Measurements from ENCODE around the gene KLHL10.
"Not testable (repeated sequence)": the region's sequence is repeated elsewhere in the genome, so short reads cannot be mapped to it uniquely, and the experiment has no call there.

KLHL10 gene

DNA sequence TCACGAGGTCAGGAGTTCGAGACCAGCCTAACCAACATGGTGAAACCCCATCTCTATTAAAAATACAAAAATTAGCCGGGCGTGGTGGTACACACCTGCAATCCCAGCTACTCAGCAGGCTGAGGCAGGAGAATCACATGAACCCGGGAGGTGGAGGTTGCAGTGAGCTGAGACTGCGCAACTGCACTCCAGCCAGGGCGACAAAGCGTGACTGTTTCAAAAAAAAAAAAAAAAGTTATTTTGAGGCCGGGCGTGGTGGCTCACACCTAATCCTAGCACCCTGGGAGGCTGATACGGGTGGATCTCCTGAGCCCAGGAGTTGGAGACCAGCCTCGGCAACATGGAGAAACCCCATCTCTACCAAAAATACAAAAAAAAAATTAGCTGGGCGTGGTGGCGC is 13.8 kb downstream of the KLHL10 start:
- DNase-seq (ENCODE audit: low read depth) = not testable (repeated sequence)

DNA sequence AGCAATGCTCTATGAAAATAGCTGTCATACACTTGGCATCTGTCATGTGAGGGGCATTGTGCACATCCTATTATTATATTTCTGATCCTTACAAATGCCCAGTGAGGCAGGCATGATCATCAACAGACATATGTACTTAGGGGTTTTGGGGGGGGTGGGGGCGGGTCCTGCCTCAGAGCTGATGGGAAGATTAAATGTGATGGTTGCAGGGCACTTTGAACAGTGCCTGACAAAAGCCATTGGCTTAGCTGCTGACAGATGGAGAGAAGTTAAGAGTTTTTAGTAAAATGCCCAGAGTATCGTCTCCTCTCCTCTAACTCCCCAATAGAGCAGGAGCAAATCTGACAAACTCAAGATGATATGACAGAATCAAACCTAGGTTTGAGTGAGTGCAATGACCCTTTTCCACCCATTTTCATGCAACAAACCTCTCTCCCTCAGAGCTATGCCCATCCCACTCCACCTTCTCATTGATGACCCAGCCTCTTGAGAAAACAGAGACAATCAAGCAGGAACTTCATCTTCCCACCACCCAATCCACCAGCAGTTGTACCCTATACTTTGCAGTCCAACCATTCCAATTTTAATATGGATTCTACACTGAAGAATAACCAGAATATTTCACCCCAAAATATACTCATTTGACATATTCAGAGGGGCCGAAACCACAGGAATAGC is 22.8 kb downstream of the KLHL10 start:
- DNase-seq (ENCODE audit: low read depth) = no peak

DNA sequence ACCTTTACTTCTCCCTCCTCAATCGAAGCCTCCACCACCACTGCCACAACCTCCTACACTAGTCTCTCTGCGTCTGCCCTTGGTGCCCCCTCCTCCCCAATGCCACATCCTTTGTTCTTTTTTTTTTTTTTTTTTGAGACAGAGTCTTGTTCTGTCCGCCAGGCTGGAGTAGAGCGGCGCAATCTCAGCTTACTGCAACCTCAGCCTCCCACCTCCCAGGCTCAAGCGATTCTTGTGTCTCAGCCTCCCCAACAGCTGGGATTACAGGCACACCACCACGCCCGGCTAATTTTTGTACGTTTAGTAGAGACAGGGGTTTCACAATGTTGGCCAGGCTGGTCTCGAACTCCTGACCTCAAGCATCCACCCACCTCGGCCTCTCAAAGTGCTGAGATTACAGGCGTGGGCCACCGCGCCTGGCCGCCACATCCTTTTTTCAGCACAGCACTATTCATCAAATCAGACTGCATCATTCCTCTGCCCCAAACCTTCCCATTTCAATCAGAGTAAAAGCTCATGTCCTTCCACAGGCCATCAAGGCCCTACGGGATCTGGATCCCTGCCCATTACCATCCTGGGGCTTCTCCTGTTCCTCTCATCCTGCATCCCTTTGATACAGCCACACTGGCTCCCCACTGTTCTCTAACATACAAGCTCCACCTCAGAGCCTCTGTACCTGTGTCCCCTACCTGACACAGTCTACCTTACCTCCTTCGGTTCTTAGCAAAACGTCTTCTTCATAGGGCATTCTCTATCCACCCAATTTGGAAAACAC is 25.6 kb downstream of the KLHL10 start:
- DNase-seq (ENCODE audit: low read depth) = no peak

DNA sequence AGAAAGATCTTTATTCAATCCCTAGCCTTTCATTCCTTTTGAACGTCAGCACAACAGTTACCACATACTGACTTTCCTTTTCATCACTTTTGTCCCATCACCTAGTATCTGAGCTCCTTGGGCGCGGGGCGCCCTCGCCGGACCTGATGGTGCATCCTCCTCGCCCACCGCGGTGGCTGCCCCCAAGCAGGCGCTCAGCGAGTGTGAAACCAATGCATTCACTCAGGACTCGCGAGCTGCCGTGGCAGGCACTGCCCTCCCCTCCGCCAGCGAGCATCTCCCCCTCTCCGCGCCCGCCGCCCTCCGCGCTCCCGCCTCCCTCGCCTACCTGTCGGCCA is 26.8 kb downstream of the KLHL10 start:
- no peak for DNase-seq (ENCODE audit: low read depth)

DNA sequence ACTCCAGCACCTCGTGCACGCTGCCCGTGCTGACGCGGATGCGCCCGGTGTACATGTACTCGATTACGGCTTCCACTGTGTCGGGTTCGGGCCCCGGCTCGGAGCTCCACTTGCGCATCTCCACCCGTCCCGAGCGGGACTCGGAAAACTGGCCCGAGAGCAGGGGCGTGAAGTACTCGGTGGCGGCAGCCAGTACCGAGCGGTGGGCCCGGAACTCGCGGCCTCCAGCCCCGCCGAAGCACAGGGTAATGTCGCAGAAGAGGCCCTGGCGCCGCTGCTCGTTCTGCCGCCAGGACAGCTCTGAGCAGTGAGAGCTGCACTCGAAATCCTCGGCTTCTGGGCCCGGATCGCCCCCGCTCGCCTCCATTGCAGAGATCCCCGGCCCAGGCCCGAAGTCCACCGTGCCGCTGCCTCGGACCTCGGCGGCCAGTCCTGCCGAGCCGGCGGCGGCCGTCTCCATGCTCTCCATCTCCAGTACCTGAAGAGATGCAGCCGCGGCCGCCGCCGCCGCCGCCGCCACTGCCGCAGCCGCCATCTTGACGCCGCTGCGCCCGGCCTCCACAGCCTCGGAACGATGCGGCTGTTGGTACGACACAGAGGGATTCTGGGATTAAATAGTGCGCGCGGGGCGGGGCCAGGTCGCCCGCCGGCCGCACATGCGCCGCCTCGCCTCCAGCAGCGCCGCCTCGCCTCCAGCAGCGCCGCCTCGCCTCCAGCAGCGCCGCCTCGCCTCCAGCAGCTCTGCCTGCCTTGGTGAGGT is 27.4 kb downstream of the KLHL10 start, which contains the start of gene KLHL11:
Gene KLHL11, minus strand, starts transcription at position 588 of the 760 bp plus-strand sequence. Its CDS starts 53 bp downstream, at position 535.
- DNase-seq (ENCODE audit: low read depth) = peak; percentile 69

DNA sequence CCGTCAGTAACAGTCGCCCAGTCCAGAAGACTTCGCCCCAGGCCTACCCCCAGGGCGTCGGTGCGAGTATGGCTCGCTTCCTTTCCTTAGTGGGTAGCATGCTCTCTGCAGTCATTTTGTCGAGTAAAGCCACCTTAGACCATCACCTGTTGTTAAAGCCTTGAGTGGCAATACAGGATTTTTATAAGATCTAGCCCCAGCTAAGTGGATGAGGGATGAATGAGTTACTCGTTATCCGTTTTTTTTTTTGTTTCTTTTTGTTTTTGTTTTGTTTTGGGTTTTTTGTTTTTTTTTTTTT is 27.9 kb downstream of the KLHL10 start:
- no peak for DNase-seq (ENCODE audit: low read depth)

DNA sequence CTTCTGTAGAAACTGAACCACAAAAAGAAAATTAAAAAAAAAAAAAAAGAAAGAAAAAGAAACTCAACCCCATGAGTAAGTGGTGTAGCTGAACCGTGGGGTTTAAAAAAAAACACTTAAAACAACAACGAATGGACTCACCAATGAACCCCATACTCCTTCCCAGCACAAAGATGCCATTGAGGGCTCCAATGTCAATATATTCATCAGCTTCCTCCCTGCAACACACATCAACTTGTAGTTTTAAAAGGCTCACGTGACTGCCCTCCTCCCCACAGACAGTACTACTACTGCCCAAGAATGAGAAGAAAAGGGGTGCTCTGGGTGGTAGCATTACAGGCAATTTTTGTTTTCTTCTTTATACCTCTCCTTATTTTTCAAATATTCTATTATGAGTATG is 30.9 kb downstream of the KLHL10 start:
- no peak for DNase-seq (ENCODE audit: low read depth)

DNA sequence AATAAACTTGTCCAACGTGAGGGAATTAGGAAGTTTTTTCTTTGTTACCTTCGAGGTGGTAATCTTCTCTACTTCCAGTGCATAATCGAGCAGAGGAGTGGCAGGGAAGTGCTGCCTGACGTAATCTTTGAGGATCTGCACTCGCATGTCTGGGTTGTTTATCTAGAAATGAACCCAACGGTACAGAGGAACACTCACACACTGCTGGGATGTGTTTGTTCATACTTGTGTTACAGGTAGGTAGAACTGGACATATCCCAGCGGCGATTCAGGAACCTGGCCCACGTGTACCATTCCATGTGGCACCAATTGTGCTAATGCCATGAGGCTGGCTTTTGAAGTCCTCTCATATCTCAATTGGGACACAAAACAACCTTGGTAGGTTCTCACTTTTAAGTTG is 31.8 kb downstream of the KLHL10 start:
- no peak for DNase-seq (ENCODE audit: low read depth)

DNA sequence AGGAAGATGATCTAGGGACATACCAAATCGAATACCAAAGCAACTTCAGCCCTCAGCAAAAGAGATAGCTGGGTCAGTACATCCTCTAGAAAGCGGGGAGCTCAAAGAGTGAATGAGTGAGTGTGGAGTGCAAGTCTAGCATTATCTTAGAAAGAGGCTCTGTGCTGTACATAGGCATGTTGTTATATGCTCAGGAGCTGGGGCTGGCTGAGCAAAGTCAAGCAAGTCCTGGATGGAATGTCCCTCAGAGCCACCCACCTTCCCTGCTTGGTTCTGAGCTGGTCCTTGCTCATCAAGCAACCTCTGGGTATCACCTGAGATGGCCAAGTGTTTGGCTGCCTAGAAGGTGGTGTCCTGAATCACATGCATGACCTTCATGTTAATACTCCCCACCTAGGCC is 32.5 kb downstream of the KLHL10 start:
- DNase-seq (ENCODE audit: low read depth) = no peak

DNA sequence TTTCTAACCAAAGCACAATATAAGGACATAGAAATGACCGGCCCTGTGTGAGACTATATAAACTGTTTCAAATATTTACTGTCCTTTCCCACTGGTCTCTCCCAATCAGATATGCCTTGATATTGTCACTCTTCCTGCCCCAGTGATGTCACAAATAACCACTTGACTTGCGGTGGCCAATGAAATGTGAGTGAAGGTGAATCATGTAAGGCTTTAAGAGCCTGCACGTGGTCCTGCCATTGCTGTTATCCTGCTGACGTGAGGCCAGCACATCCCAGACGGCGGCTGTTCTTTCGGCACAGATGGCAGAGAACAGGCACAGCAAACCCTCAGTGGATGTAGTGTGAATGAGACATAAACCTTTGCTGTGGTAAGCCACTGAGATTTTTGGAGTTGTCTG is 33.0 kb downstream of the KLHL10 start:
- no peak for DNase-seq (ENCODE audit: low read depth)

DNA sequence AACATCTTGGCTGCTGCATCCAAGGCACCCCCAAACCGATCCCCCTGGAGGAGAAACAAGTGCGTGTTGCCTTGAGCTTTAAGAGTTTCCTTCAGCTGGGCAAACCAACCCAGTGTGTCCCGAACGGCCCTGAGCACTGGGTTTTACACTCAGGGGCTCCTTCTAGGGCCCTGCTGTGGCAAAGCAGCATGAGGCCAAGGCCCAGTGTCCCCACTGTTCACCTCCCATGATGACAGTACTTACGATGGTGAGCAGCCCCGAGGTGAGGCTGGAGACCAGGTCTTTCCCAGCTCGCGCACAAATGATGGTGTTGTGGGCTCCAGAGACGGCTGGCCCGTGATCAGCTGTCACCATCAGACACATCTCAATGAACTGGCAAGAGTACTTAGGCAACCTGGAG is 34.2 kb downstream of the KLHL10 start:
- no peak for DNase-seq (ENCODE audit: low read depth)

DNA sequence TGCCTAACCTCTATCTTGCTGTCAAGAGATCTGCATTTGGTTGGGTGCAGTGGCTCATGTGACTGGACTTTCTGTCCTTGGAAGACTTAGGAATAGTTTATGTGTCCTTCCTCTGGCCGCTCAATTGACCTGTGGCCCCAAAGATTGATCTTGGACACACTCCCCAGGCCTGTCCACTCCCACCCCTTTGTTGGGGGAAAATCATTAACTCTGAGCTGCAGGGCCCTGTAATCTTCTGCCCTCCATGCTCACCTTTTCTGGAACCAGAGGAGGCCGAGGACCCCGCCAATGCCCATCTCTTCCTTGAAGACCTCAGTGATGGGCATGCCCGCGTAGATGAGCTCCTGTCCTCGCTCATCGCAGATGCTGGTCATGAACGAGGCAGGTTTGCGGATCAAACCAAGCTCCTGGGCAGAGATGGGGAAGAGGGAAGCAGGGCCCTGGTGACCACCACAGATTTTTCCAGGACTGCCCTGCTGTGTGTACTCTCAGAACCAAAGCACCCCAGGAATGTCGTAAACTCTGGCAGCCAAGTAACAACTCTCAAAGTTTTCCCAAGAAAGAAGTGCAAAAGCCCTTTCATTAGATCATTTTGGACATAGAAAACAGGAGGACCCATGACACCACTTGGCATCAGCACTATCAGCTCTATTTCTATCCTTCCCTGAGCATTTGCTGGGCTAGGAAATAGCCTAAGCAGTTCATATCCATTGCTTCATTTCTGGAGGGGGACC is 36.1 kb downstream of the KLHL10 start:
- no peak for DNase-seq (ENCODE audit: low read depth)

DNA sequence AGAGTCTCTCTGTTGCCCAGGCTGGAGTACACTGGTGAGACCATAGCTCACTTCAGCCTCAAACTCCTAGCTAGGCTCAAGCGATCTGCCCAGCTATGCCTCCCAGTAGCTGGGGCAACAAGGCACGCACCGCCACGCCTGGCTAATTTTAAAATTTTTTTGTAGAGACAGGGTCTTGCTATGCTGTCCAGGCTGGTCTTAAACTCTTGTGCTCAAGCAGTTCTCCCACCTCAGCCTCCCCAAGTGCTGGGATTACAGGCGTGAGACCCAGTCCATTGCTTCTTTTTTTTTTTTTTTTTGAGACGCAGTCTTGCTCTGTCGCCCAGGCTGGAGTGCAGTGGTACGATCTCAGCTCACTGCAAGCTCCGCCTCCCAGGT is 36.7 kb downstream of the KLHL10 start:
- DNase-seq (ENCODE audit: low read depth) = not testable (repeated sequence)

DNA sequence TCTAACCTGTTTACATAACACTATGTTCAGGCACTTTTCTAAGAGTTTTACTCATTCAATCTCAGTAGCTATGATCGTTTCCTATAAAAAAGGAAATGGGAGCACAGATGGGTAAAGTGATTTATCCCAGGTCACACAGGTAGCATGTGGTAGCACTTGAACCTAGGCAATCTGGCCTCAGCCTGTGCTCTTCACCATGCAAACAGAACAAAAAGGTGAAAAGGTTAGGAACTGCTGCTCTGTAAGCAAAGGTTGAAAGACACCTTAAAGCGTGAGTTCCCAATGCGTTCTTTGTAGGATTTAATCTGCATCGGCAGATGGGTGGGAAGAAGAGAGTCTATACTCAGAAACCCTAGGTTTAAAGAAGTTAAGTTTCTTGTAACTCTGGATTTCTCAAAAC is 42.5 kb downstream of the KLHL10 start:
- DNase-seq (ENCODE audit: low read depth) = no peak

DNA sequence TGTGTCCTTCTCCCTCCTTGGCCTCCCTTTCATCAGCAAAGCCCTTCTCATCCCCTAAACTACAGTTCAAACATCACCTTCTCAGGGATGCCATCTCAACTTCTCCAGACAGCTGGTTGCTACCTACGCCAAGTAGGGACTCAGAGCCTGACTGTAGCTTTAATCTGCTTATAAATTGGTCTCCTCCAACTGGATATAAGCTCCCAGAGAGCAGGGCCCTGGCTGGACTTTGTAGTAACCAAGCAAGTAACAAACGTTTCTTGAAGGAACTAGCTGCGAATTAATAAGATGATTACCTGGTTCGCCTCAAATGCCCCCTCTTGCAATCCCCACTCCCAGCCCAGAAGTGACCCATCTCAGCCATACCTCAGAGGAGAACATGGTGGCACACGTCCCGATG is 45.1 kb downstream of the KLHL10 start:
- DNase-seq (ENCODE audit: low read depth) = no peak

DNA sequence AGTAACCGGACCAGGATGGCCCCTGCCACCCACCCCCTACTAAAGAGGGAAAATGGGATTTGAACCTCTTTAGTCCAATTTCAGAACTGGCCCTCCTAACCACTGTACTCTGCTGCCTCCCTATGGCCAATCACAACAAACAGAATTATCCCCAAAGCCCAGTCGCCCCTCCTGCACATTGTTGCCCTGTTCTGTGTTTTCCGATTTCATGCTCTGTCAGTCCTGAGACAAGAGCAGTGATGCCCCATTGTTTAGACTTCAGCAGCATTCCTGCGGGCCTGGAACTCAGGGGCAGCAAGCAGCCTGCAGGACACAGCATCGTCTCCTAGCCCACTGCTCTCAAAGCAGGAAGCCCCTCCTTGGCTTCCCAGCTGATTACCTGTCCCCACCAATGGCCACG is 48.1 kb downstream of the KLHL10 start:
- DNase-seq (ENCODE audit: low read depth) = no peak

DNA sequence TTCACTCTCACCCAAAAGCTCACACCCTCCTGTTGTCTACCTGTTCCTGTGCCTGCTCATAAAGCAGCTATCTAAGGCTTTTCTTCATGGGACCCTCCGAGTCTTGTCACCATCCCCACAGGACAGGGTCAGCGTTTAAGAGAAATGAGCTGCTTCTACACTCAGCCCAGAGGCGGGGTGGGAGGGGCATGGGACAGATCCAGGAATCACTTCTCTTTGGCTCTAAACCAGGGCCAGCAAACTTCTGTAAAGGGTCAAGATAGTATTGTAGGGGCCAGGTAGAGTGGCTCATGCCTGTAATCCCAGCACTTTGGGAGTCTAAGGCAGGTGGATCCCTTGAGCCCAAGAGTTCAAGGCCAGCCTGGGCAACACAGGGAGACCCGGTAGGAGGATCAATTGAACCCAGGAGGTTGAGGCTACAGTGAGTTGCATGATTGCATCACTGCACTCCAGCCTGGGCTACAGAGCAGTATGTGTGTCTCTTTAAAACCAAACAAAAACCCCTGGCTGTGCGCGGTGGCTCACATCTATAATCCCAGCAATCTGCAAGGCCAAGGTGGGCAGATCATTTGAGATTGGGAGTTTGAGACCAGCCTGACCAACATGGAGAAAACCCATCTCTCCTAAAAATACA is 50.8 kb downstream of the KLHL10 start:
- DNase-seq (ENCODE audit: low read depth) = no peak

DNA sequence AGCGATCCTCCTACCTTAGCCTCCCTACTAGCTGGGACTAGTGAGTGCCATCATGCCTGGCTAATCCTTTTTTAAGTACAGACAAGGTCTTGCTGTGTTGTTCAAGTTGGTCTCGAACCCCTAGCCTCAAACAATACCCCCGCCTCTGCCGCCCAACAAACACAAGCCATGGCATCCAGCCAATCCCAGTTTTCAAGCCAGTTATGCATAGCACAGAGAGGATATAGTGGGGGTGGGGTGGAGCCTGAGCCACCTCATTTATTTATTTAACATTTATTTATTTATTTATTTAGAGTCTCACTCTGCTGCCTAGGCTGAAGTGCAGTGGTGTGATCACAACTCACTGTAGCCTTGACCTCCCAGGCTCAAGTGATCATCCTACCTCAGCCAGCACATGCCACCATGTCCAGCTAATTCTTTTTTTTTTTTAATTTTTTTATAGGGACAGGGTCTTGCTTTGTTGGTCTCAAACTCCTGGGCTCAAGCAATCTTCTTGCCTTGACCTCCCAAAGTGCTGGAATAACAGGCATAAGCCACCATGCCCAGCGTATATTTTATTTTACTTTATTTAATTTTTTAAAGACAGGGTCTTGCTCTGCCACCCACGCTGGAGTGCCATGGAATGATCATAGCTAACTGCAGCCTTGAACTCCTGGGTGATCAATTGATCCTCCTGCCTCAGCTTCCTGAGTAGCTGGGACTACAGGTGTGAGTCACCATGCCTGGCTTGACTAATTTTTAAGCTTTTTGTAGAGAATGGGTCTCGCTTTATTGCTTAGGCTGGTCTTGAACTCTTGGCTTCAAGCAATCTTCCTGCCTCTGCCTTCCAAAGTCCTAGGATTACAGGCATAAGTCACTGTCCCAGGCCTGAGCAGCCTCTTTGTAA is 53.8 kb downstream of the KLHL10 start:
- DNase-seq (ENCODE audit: low read depth) = no peak

DNA sequence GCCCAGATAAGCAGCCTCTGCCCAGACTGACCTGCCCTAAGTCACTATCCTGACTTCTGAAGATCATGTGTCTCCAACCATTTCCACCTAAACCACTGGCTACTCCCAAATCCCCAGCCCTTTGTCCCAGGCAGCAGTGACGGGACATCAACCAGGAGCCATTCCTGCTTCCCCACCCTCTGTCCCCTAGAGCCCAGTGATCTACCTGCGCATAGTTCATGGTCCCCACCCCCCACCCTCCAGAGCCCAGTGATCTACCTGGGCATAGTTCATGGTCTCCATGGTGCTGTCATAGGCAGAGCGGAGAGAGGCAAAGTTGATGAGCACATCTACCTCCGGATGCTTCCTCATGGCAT is 54.4 kb downstream of the KLHL10 start:
- no peak for DNase-seq (ENCODE audit: low read depth)

DNA sequence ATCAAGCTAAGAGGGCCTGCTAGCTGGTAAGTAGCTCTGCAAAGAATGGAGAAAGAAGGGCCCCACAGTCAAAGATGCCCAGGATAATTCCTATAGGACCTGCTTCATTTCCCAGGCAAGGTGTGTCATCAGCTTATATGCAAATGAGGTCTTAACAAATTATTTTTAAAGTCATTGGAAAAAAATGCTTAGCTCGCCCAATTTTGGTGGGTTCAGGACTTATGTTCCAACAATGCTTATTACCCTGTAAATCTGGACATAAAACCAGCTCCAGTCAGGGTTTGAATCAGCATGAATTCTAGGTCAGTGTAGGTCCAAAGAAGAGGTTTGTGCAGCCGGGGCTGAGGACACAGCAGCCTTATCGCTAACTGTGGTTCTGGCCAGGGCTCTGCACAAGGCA is 55.8 kb downstream of the KLHL10 start:
- DNase-seq (ENCODE audit: low read depth) = no peak

DNA sequence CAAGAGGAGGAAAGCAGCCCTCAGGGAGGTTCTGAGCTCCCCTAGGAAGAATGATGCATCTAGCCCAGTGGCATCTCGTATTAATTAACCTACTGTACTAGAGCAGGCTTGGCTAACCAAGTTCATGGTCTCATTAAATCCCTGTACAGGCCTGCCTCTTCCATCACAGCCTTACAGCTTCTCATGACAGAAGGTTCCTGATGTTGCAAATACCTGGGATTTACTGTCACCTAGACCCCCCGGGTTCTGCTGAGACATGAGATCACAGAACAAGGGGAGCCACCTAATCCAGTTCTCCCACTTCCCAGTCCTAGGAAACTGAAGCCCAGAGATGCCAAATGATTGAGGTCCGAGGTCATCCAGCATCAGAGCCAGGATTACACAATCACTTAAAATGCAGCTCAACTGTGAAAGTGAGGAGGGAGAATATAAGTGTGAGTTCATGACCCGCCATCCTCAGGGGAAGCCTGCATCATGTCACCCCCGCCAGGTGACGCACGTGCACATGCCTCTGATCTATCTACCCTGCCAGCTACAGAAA is 57.2 kb downstream of the KLHL10 start:
- DNase-seq (ENCODE audit: low read depth) = peak; percentile 84
